Testis (tissue), 3 donors: ENCODE data around the gene GAL3ST3. TPM values are rescaled to one million over a fixed set of nuclear protein-coding genes. Genes with fewer than 3 reads are reported as not detected.
"Not testable (repeated sequence)": the region's sequence is repeated elsewhere in the genome, so short reads cannot be mapped to it uniquely, and the experiment has no call there.

Source experiments
- DNase-seq: peaks from one replicate; pipeline ENCODE4 v3.0.0-alpha.2; 2019
- H3K27ac ChIP-seq, 2 donors: fragments of 200-600 bp; sonication (generic); one replicate each; pipeline ENCODE4 v1.5.1; 2019
- H3K27me3 ChIP-seq: fragments of 200-600 bp; sonication (generic); one replicate; pipeline ENCODE4 v1.5.1; 2019
- H3K36me3 ChIP-seq: fragments of 200-600 bp; sonication (generic); one replicate; pipeline ENCODE4 v1.5.1; 2017; ENCODE audit warnings: low read depth; ENCODE audit errors: missing control alignments
- H3K4me1 ChIP-seq: fragments of 200-600 bp; sonication (generic); one replicate; pipeline ENCODE4 v1.5.1; 2019
- H3K4me3 ChIP-seq, 2 donors: fragments of 200-600 bp; sonication (generic); one replicate each; pipeline ENCODE4 v1.5.1; 2017 to 2019
- H3K9me3 ChIP-seq: fragments of 200-600 bp; sonication (generic); one replicate; pipeline ENCODE4 v1.5.1; 2017
- CTCF ChIP-seq, 3 experiments: fragments of 450-650 bp in 2 of 3; fragments of 200-600 bp in 1 of 3; sonication (generic) in 1 of 3; IDR thresholded peaks; one replicate each; pipeline ENCODE4 v1.5.1; 2016 to 2019; ENCODE audit warnings: antibody characterized with exemption in 3 of 3, mild to moderate bottlenecking in 2 of 3, moderate library complexity in 1 of 3
- POLR2A ChIP-seq: fragments of 450-650 bp; IDR thresholded peaks from one replicate; pipeline ENCODE4 v1.6.1; 2017; ENCODE audit warnings: antibody characterized with exemption, mild to moderate bottlenecking, moderate library complexity
- WGBS, 2 donors: methylation state at CpG; one replicate each; pipeline ENCODE4 v1.1.5; 2018; 5-methylcytosine and 5-hydroxymethylcytosine counted together
- intact Hi-C: fragments of 100-400 bp; cut with DNase I; formaldehyde crosslinking; loops from one replicate; pipeline ENCODE4 v1.15.1; 2023; ENCODE audit warnings: low total_unique reads
- polyA plus RNA-seq: library from polyadenylated mRNA; stranded (reverse); fragments of 350-450 nt; fragmentation: Illumina TruSeq; extraction: RNeasy Lipid Tissue Mini Kit (QIAGEN cat#74804); gene quantifications from one replicate; pipeline ENCODE4 v1.2.3, GENCODE V29; 2014; ENCODE audit warnings: low read depth, low replicate concordance; ENCODE audit not compliant: insufficient read depth
- total RNA-seq, 2 donors: library from RNA; depleted of rRNA; stranded (reverse); fragments of >200 nt; gene quantifications; one replicate each; pipeline ENCODE4 v1.2.3, GENCODE V29; 2016

Gene GAL3ST3
- total and polyA plus RNA-seq, 3 donors from 2014 or later, result 0.84 to 4.0 (median 2.0) TPM

- no peak for DNase-seq
- TF ChIP-seq CTCF (IDR thresholded peaks at IDR 0.05) (no peak), POLR2A (no peak)
- Histone ChIP-seq H3K36me3 (no peaks in the 10 kb centered on the region), H3K9me3 (no peaks in the 10 kb centered on the region), H3K4me1 (peaks cover 23% of the 10 kb centered on the region), H3K27me3 (no peaks in the 10 kb centered on the region), H3K27ac (no peak overlapping the region), H3K4me3 (no peak overlapping the region)
- intact Hi-C loops, result no loop called here
- WGBS, 2 donors, result 80% methylated on average over 9 of the region's 9 CpGs
These were observed 31.3 kb upstream of the GAL3ST3 start for GRCh38 chr11:66080055-66080817.

GRCh38 chr11:66078949-66079348 is 30.0 kb upstream of the GAL3ST3 start:
- H3K9me3 ChIP-seq, DNase-seq, H3K27me3 ChIP-seq, H3K27ac ChIP-seq, H3K4me3 ChIP-seq, intact Hi-C loops, H3K36me3 ChIP-seq: not testable (repeated sequence)
- peaks cover 21% of the 10 kb centered on the region for H3K4me1 ChIP-seq
- 75 to 84% methylated on average over 7 of the region's 7 CpGs for WGBS, 2 donors

DNA sequence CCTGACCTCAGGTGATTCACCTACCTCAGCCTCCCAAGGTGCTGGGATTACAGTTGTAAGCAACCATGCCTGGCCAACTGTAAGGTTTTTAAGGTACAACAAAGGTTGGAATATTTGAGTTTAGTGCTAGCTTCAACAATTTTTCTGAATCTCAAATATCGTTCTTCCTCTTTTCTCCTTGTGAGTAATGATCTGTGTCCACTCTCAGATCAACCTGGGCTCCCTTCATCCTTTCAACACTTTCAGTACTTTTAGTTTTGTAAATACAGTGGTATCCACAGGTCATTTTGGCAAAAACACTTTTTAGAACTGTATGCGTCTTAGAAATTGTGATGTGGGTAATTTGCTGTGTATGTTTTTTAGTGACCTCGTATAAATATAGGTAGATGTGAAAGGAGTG is 29.0 kb upstream of the GAL3ST3 start:
- H3K27ac ChIP-seq, result no peak overlapping the region
- 92 to 93% methylated on average over 3 of the region's 3 CpGs for WGBS, 2 donors
- no peak for DNase-seq
- no peak overlapping the region for H3K4me3 ChIP-seq
- H3K4me1 ChIP-seq, result peaks cover 11% of the 10 kb centered on the region
- no peak for TF ChIP-seq CTCF (IDR thresholded peaks at IDR 0.05)
- TF ChIP-seq POLR2A, result no peak
- H3K36me3 ChIP-seq, result no peaks in the 10 kb centered on the region
- no peaks in the 10 kb centered on the region for H3K9me3 ChIP-seq
- intact Hi-C loops, result no loop called here
- H3K27me3 ChIP-seq, result no peaks in the 10 kb centered on the region

DNA sequence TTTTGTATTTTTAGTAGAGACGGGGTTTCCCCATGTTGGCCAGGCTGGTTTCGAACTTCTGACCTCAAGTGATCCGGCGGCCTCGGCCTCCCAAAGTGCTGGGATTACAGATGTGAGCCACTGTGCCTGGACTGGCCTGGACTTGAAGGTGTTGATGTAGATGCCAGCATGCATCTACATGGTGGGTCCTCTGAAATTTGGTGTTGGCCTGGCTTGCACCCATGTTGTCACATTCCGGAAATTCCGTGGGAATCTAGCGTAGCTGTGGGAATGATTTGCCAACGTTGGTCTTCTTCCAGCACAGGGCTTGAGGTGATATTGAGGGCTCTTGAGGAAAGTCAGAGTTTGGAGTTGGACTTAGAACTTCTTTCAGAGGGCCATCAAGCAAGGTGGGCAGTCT is 27.6 kb upstream of the GAL3ST3 start:
- H3K9me3 ChIP-seq, result no peaks in the 10 kb centered on the region
- no peak overlapping the region for H3K27ac ChIP-seq
- DNase-seq, result no peak
- intact Hi-C loops, result no loop called here
- WGBS, 2 donors, result 87 to 91% methylated on average over 9 of the region's 9 CpGs
- H3K36me3 ChIP-seq, result no peaks in the 10 kb centered on the region
- H3K4me3 ChIP-seq, result no peak overlapping the region
- H3K4me1 ChIP-seq, result peaks cover 8% of the 10 kb centered on the region
- H3K27me3 ChIP-seq, result no peaks in the 10 kb centered on the region
- TF ChIP-seq CTCF (IDR thresholded peaks at IDR 0.05) (no peak), POLR2A (no peak)

DNA sequence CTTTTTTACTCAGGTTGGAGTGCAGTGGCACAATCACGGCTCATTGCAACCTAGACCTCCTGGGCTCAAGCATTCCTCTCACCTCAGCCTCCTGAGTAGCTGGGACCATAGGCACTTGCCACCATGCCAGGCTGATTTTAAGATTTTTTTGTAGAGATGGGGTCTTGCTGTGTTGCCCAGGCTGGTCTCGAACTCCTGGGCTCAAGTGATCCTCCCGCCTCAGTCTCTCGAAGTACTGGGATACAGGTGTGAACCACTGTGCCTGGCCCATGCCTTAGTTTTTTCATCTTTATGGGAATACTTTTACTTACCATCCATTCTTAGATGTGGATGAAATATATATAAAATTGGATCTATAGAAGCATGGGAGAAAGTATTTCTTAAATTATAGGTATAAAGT is 26.3 kb upstream of the GAL3ST3 start:
- H3K27me3 ChIP-seq, result no peaks in the 10 kb centered on the region
- TF ChIP-seq CTCF (IDR thresholded peaks at IDR 0.05) (no peak), POLR2A (no peak)
- DNase-seq, result no peak
- H3K4me1 ChIP-seq, result peaks cover 9% of the 10 kb centered on the region
- intact Hi-C loops, result no loop called here
- no peaks in the 10 kb centered on the region for H3K9me3 ChIP-seq
- H3K27ac ChIP-seq, result no peak overlapping the region
- no peaks in the 10 kb centered on the region for H3K36me3 ChIP-seq
- WGBS, 2 donors, result 91 to 95% methylated on average over 4 of the region's 4 CpGs
- no peak overlapping the region for H3K4me3 ChIP-seq
